Left forelimb (tissue), 1 donor: ENCODE data around the gene DNAJA3.

Source experiments
- DNase-seq: peaks from one replicate; pipeline ENCODE4 v3.0.0-alpha.2; 2018; ENCODE audit warnings: low spot score

Gene DNAJA3

GRCh38 chr16:4474192-4474961, 48.7 kb downstream of the DNAJA3 start, which contains the start of gene NMRAL1:
NMRAL1 (minus strand) TSS chr16:4474625; CDS start chr16:4474132, 493 bp downstream.
- peak; percentile 95 for DNase-seq

GRCh38 chr16:4475880-4476788, 50.5 kb downstream of the DNAJA3 start, which contains the start of gene HMOX2:
HMOX2 (plus strand) TSS chr16:4476398; CDS start chr16:4505525, 29,127 bp downstream.
- peak; percentile 95 for DNase-seq

GRCh38 chr16:4477966-4478365, 52.3 kb downstream of the DNAJA3 start:
- DNase-seq: no peak

- no peak for DNase-seq
These were observed 55.9 kb downstream of the DNAJA3 start for GRCh38 chr16:4481526-4481925.

- DNase-seq: no peak
These were observed 56.3 kb downstream of the DNAJA3 start for GRCh38 chr16:4481963-4482362.

- DNase-seq: no peak
These were observed 60.6 kb downstream of the DNAJA3 start for GRCh38 chr16:4486126-4486893.

- DNase-seq: no peak
These were observed 62.4 kb downstream of the DNAJA3 start for GRCh38 chr16:4487955-4488498.

- DNase-seq: no peak
These were observed 62.9 kb downstream of the DNAJA3 start for GRCh38 chr16:4488499-4488967.

- no peak for DNase-seq
These were observed 63.4 kb downstream of the DNAJA3 start for GRCh38 chr16:4489030-4489429.

- no peak for DNase-seq
These were observed 66.2 kb downstream of the DNAJA3 start for GRCh38 chr16:4491898-4492297.

GRCh38 chr16:4494746-4495490, 69.2 kb downstream of the DNAJA3 start:
- no peak for DNase-seq

GRCh38 chr16:4495766-4496165, 70.1 kb downstream of the DNAJA3 start:
- DNase-seq: no peak

- DNase-seq: no peak
These were observed 70.6 kb downstream of the DNAJA3 start for GRCh38 chr16:4496305-4496704.

GRCh38 chr16:4498546-4499195, 73.0 kb downstream of the DNAJA3 start:
- DNase-seq: no peak

- no peak for DNase-seq
These were observed 73.5 kb downstream of the DNAJA3 start for GRCh38 chr16:4499196-4499555.

GRCh38 chr16:4500272-4500671, 74.6 kb downstream of the DNAJA3 start:
- DNase-seq: no peak

GRCh38 chr16:4501071-4501478, 75.4 kb downstream of the DNAJA3 start:
- no peak for DNase-seq

- DNase-seq: no peak
These were observed 79.9 kb downstream of the DNAJA3 start for GRCh38 chr16:4505356-4506147.
